ENCODE data around the gene KCNJ4.
"Not testable (repeated sequence)": the region's sequence is repeated elsewhere in the genome, so short reads cannot be mapped to it uniquely, and the experiment has no call there.

KCNJ4 gene

DNA sequence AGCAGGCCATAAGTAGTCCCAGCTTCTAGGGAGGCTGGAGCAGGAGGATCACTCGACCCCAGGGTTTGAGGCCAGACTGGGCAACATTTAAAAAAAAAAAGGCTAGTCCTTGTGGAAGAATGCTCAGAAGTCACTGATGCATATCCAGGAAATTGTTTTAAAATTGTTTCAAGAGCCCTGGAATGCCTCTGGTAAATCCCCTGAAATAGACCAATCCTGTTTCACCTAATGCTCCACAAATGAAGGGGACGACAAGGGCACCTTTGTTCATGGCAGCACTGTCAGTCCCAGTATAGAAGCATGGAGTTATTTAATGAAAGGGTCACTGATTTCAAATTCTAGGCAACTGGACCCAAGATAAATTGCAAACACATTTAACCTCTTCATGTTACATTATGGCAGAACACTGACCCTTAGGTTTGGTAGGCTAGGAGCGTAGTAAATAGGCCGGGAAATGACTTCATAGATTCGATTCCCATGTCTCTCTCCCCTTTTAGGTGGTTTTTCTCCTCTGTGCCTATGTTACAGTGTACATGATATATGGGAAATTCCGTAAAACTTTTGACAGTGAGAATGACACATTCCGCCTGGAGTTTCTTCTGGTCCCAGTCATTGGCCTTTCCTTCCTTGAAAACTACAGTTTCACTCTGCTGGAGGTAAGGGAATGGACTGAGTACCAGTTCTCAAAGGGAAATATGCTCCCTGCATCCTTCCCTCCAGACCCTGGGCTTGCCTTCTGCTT lies 24.3 kb upstream of the KCNJ4 start:
- H3K27me3 ChIP-seq (replicated peaks; ENCODE audit: insufficient read depth, low read length): no peaks in the 10 kb centered on the region
- H3K4me1 ChIP-seq (ENCODE audit: low read length): peaks cover 9% of the 10 kb centered on the region; the same call in 1 of the 2 replicates
- no peak for TF ChIP-seq EZH2phosphoT487 (IDR thresholded peaks at IDR 0.05; ENCODE audit: low read length)
- TF ChIP-seq, protein P1, sequence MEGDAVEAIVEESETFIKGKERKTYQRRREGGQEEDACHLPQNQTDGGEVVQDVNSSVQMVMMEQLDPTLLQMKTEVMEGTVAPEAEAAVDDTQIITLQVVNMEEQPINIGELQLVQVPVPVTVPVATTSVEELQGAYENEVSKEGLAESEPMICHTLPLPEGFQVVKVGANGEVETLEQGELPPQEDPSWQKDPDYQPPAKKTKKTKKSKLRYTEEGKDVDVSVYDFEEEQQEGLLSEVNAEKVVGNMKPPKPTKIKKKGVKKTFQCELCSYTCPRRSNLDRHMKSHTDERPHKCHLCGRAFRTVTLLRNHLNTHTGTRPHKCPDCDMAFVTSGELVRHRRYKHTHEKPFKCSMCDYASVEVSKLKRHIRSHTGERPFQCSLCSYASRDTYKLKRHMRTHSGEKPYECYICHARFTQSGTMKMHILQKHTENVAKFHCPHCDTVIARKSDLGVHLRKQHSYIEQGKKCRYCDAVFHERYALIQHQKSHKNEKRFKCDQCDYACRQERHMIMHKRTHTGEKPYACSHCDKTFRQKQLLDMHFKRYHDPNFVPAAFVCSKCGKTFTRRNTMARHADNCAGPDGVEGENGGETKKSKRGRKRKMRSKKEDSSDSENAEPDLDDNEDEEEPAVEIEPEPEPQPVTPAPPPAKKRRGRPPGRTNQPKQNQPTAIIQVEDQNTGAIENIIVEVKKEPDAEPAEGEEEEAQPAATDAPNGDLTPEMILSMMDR (IDR thresholded peaks at IDR 0.05; ENCODE audit: low read length): no peak
- DNase-seq: no peak
- no peak overlapping the region for H3K4me3 ChIP-seq (ENCODE audit: low read length)
- H3K9me3 ChIP-seq (replicated peaks; ENCODE audit: insufficient read depth, low read length): no peaks in the 10 kb centered on the region
- no peak overlapping the region for H3K4me2 ChIP-seq (ENCODE audit: low read depth, low read length)
- H3K9me2 ChIP-seq (replicated peaks; ENCODE audit: insufficient read depth, low read length): no peaks in the 10 kb centered on the region
- H2AFZ ChIP-seq (ENCODE audit: low read length): no peak overlapping the region
- no peak overlapping the region for H3K27ac ChIP-seq (ENCODE audit: low read length)
- H3F3A ChIP-seq (ENCODE audit: insufficient read depth, low read length): peaks cover 38% of the 10 kb centered on the region
- peaks cover 8% of the 10 kb centered on the region; the same call in 1 of the 2 replicates for H3K36me3 ChIP-seq (replicated peaks; ENCODE audit: insufficient read depth, low read length)
- no peaks in the 10 kb centered on the region for H3K79me2 ChIP-seq (ENCODE audit: low read length)
- H4K20me1 ChIP-seq (ENCODE audit: insufficient read depth, low read length): no peaks in the 10 kb centered on the region
- no peak overlapping the region for H3K9ac ChIP-seq (ENCODE audit: low read length)

DNA sequence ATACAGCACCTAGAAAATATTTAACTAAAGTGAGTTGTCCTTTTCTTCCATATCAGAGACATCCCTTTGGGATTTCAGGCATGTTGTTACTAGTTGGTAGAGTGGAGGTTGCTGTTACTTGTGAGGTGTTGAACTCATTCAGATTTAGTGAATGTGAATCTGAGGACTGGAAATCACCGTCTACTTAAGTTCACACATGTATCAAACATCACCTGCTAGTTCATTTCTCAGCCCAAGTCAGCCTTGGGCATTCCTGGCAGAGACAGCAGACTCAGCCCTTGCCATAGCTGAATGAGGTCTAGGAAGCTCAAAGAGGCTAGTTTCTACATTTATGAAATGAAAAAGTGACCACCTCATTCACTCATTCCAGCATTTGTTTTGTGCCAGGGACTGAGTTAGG lies 22.6 kb upstream of the KCNJ4 start:
- Histone ChIP-seq H3K27ac (ENCODE audit: low read length) (no peak overlapping the region), H3K36me3 (replicated peaks; ENCODE audit: insufficient read depth, low read length) (no peaks in the 10 kb centered on the region), H3K27me3 (replicated peaks; ENCODE audit: insufficient read depth, low read length) (no peaks in the 10 kb centered on the region), H3K9ac (ENCODE audit: low read length) (no peak overlapping the region), H3K4me1 (ENCODE audit: low read length) (no peaks in the 10 kb centered on the region), H3F3A (ENCODE audit: insufficient read depth, low read length) (peaks cover 23% of the 10 kb centered on the region), H4K20me1 (ENCODE audit: insufficient read depth, low read length) (no peaks in the 10 kb centered on the region), H3K79me2 (ENCODE audit: low read length) (no peaks in the 10 kb centered on the region), H3K4me3 (ENCODE audit: low read length) (no peak overlapping the region), H3K9me3 (replicated peaks; ENCODE audit: insufficient read depth, low read length) (no peaks in the 10 kb centered on the region), H3K4me2 (ENCODE audit: low read depth, low read length) (no peak overlapping the region), H3K9me2 (replicated peaks; ENCODE audit: insufficient read depth, low read length) (no peaks in the 10 kb centered on the region), H2AFZ (ENCODE audit: low read length) (no peak overlapping the region)
- no peak for DNase-seq
- no peak for TF ChIP-seq EZH2phosphoT487 (IDR thresholded peaks at IDR 0.05; ENCODE audit: low read length)

DNA sequence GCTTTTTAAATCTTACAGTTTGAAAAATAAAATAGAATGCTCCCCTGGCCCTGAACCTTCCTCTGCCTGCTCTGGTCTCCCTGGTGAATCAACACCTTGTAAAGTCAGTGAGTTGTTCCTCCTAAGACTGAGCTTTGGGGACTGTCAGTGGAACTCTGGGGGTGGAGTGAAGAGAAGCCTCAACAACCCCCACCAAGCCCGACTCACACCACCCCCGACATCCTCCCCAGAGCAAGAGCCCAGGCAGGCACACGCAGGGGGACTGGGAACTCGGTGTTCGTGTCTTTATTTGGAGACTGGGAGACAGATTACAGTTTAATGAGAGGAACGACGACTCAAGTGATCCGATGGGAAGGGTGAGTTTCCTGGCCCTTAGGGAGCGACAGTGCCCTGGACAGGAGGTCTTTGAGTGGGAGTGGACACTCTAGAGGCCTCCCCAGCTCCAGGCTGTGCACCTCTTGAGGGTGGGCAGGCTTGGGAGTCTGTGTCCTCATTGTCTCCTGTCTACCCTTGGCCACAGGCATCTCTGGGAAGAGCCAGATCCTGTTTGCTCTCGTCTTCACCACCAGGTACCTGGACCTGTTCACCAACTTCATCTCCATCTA lies 19.1 kb upstream of the KCNJ4 start:
- H4K20me1 ChIP-seq (ENCODE audit: insufficient read depth, low read length): no peaks in the 10 kb centered on the region
- H3K36me3 ChIP-seq (replicated peaks; ENCODE audit: insufficient read depth, low read length): no peaks in the 10 kb centered on the region
- no peaks in the 10 kb centered on the region for H3K27me3 ChIP-seq (replicated peaks; ENCODE audit: insufficient read depth, low read length)
- DNase-seq: no peak
- no peaks in the 10 kb centered on the region for H3K4me1 ChIP-seq (ENCODE audit: low read length)
- TF ChIP-seq EZH2 (optimal IDR thresholded peaks at IDR 0.05; ENCODE audit: low read depth, low read length): no peak
- no peak for TF ChIP-seq EZH2phosphoT487 (IDR thresholded peaks at IDR 0.05; ENCODE audit: low read length)
- TF ChIP-seq, protein P1 (IDR thresholded peaks at IDR 0.05; ENCODE audit: low read length): no peak
- H3K9me3 ChIP-seq (replicated peaks; ENCODE audit: insufficient read depth, low read length): no peaks in the 10 kb centered on the region
- no peak overlapping the region for H3K27ac ChIP-seq (ENCODE audit: low read length)
- no peaks in the 10 kb centered on the region for H3K9me2 ChIP-seq (replicated peaks; ENCODE audit: insufficient read depth, low read length)
- no peaks in the 10 kb centered on the region for H3K79me2 ChIP-seq (ENCODE audit: low read length)
- H3K4me2 ChIP-seq (ENCODE audit: low read depth, low read length): no peak overlapping the region
- H2AFZ ChIP-seq (ENCODE audit: low read length): no peak overlapping the region
- no peak overlapping the region for H3K9ac ChIP-seq (ENCODE audit: low read length)
- H3K4me3 ChIP-seq (ENCODE audit: low read length): no peak overlapping the region
- H3F3A ChIP-seq (ENCODE audit: insufficient read depth, low read length): 0 out of 2 replicates have a peak, but pooled peaks cover 3% of the 10 kb centered on the region

DNA sequence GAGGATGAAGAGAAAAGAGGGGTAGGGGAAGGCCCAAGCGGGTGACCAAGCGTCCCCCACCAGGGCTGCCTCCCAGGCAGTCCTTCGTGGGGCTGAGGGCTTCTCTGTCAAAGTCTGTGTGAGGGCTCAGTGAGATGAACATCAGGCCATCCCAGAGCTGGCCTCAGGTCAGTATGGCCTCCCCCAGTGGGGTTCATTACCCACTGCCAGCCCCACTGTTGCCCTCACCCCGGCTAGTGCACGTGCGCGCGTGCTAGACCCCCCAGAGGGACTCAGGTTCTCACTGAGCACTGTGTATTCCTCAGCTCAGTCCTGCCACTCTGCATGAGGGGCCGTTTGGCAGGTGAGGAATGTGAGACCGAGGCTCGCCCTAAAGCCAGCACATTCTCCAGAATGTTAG lies 16.2 kb upstream of the KCNJ4 start:
- no peak overlapping the region for H3K9ac ChIP-seq (ENCODE audit: low read length)
- H3K4me2 ChIP-seq (ENCODE audit: low read depth, low read length): no peak overlapping the region
- H3F3A ChIP-seq (ENCODE audit: insufficient read depth, low read length): no peaks in the 10 kb centered on the region
- H3K4me3 ChIP-seq (ENCODE audit: low read length): no peak overlapping the region
- H3K79me2 ChIP-seq (ENCODE audit: low read length): no peaks in the 10 kb centered on the region
- DNase-seq: no peak
- no peaks in the 10 kb centered on the region for H4K20me1 ChIP-seq (ENCODE audit: insufficient read depth, low read length)
- no peaks in the 10 kb centered on the region for H3K9me3 ChIP-seq (replicated peaks; ENCODE audit: insufficient read depth, low read length)
- H2AFZ ChIP-seq (ENCODE audit: low read length): no peak overlapping the region
- peaks cover 15% of the 10 kb centered on the region for H3K27me3 ChIP-seq (replicated peaks; ENCODE audit: insufficient read depth, low read length)
- no peaks in the 10 kb centered on the region for H3K9me2 ChIP-seq (replicated peaks; ENCODE audit: insufficient read depth, low read length)
- H3K4me1 ChIP-seq (ENCODE audit: low read length): no peaks in the 10 kb centered on the region
- H3K27ac ChIP-seq (ENCODE audit: low read length): no peak overlapping the region
- no peaks in the 10 kb centered on the region for H3K36me3 ChIP-seq (replicated peaks; ENCODE audit: insufficient read depth, low read length)
- TF ChIP-seq EZH2phosphoT487 (IDR thresholded peaks at IDR 0.05; ENCODE audit: low read length): no peak
- TF ChIP-seq, protein P1 (IDR thresholded peaks at IDR 0.05; ENCODE audit: low read length): no peak

DNA sequence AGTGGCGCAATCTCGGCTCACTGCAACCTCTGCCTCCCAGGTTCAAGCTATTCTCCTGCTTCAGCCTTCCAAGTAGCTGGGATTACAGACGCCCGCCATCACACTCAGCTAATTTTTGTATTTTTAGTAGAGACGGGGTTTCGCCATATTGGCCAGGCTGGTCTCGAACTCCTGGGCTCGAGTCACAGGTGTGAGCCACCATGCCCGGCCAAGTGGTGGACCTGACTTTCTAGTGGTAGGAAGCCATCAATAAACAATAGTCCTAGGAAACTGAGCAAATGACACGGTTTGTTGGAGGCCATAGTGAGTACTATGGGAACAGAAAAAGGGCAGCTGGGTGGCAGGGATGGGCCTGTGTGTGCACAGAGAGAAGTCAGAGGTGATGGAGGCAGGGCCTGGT lies 15.2 kb upstream of the KCNJ4 start:
- H3K27ac ChIP-seq (ENCODE audit: low read length); H3K79me2 ChIP-seq (ENCODE audit: low read length); H3K4me1 ChIP-seq (ENCODE audit: low read length); H3K9ac ChIP-seq (ENCODE audit: low read length); H2AFZ ChIP-seq (ENCODE audit: low read length); H4K20me1 ChIP-seq (ENCODE audit: insufficient read depth, low read length); H3K4me2 ChIP-seq (ENCODE audit: low read depth, low read length); H3K36me3 ChIP-seq (replicated peaks; ENCODE audit: insufficient read depth, low read length); H3K9me2 ChIP-seq (replicated peaks; ENCODE audit: insufficient read depth, low read length); H3K4me3 ChIP-seq (ENCODE audit: low read length); H3F3A ChIP-seq (ENCODE audit: insufficient read depth, low read length); H3K9me3 ChIP-seq (replicated peaks; ENCODE audit: insufficient read depth, low read length); DNase-seq: not testable (repeated sequence)
- H3K27me3 ChIP-seq (replicated peaks; ENCODE audit: insufficient read depth, low read length): peaks cover 20% of the 10 kb centered on the region

Data from MM.1S (cell line).